ENCODE measurements around the gene TULP3. TPM values are rescaled to one million over a fixed set of nuclear protein-coding genes. Genes with fewer than 3 reads are reported as not detected.

Gene TULP3
- polyA plus RNA-seq, 1 experiment, result 48.7 TPM

GRCh38 chr12:2884810-2885209, 5.9 kb upstream of the TULP3 start:
- no peaks in the 10 kb centered on the region for H3K9me3 ChIP-seq (ENCODE audit: control insufficient read depth, insufficient read depth, low read length)
- no peak overlapping the region for H3K27ac ChIP-seq (ENCODE audit: low read depth, low read length)
- ChIA-PET POLR2A (interaction anchor here (0.7 kb wide), 1 partner anchor 1103 kb away, joined by 8 read pairs; no protein-coding TSS in a partner anchor), CTCF (interaction anchor here (0.5 to 3.0 kb wide), 17 partner anchors 8 to 1939 kb away, joined by 3 to 17 read pairs (median 4); partner anchors contain the start of genes FOXM1 and RHNO1)
- no peaks in the 10 kb centered on the region for H3K27me3 ChIP-seq (ENCODE audit: control insufficient read depth, insufficient read depth, low read length)
- no peak for DNase-seq (ENCODE audit: low read depth, low spot score)
- H3K4me3 ChIP-seq (ENCODE audit: low read depth, low read length), result no peak overlapping the region
- TF ChIP-seq, protein P1, sequence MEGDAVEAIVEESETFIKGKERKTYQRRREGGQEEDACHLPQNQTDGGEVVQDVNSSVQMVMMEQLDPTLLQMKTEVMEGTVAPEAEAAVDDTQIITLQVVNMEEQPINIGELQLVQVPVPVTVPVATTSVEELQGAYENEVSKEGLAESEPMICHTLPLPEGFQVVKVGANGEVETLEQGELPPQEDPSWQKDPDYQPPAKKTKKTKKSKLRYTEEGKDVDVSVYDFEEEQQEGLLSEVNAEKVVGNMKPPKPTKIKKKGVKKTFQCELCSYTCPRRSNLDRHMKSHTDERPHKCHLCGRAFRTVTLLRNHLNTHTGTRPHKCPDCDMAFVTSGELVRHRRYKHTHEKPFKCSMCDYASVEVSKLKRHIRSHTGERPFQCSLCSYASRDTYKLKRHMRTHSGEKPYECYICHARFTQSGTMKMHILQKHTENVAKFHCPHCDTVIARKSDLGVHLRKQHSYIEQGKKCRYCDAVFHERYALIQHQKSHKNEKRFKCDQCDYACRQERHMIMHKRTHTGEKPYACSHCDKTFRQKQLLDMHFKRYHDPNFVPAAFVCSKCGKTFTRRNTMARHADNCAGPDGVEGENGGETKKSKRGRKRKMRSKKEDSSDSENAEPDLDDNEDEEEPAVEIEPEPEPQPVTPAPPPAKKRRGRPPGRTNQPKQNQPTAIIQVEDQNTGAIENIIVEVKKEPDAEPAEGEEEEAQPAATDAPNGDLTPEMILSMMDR (IDR thresholded peaks at IDR 0.05; ENCODE audit: low read depth, low read length), result no peak

DNA sequence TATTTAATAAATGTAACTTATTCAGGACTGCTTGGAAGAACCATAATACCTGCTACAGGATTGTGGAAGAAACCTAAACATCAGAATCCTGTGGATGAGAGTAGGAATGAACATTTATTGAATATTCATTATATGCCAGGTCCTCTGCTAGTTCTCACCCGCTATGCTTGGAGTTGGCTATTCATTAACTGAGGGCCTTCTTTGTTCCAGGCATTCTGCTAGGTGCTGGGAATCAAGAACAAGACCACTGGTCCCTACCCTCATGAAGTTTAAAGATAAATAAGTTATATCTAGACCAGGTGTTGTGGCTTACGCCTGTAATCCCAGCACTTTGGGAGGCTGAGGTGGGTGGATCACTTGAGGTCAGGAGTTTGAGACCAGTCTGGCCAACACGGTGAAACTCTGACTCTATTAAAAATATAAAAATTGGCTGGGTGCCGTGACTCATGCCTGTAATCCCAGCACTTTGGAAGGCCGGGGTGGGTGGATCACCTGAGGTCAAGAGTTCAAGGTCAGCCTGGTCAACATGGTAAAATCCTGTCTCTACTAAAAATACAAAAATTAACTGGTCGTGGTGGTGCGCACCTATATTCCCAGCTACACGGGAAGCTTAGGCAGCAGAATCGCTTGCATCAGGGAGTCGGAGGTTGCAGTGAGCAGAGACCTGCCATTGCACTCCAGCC, 3.8 kb upstream of the TULP3 start:
- no peaks in the 10 kb centered on the region for H3K27me3 ChIP-seq (ENCODE audit: control insufficient read depth, insufficient read depth, low read length)
- no peak for DNase-seq (ENCODE audit: low read depth, low spot score)
- no peak overlapping the region for H3K4me3 ChIP-seq (ENCODE audit: low read depth, low read length)
- ChIA-PET POLR2A (no interaction called here), CTCF (interaction anchor here (0.8 to 3.0 kb wide), 2 partner anchors 147 to 155 kb away, joined by 3 to 17 read pairs; no protein-coding TSS in a partner anchor)
- H3K9me3 ChIP-seq (ENCODE audit: control insufficient read depth, insufficient read depth, low read length), result peaks cover 3% of the 10 kb centered on the region; the same call in 1 of the 2 replicates
- TF ChIP-seq, protein P1 (IDR thresholded peaks at IDR 0.05; ENCODE audit: low read depth, low read length), result no peak
- no peak overlapping the region for H3K27ac ChIP-seq (ENCODE audit: low read depth, low read length)

GRCh38 chr12:2890001-2890387, 697 bp upstream of the TULP3 start:
- peak overlapping the region; percentile 60 for H3K4me3 ChIP-seq (ENCODE audit: low read depth, low read length)
- no peaks in the 10 kb centered on the region for H3K27me3 ChIP-seq (ENCODE audit: control insufficient read depth, insufficient read depth, low read length)
- CTCF ChIA-PET, result interaction anchor here (0.8 to 0.9 kb wide), 2 partner anchors 12 to 151 kb away, joined by 3 read pairs; no protein-coding TSS in a partner anchor
- no peak for DNase-seq (ENCODE audit: low read depth, low spot score)
- H3K27ac ChIP-seq (ENCODE audit: low read depth, low read length), result peak overlapping the region; percentile 81
- POLR2A ChIA-PET, result interaction anchor here (0.5 to 1.6 kb wide), 3 partner anchors 13 to 199 kb away, joined by 3 to 15 read pairs (median 6); partner anchors contain the start of genes FOXM1 and RHNO1
- TF ChIP-seq, protein P1 (IDR thresholded peaks at IDR 0.05; ENCODE audit: low read depth, low read length), result no peak
- peaks cover 3% of the 10 kb centered on the region; the same call in 1 of the 2 replicates for H3K9me3 ChIP-seq (ENCODE audit: control insufficient read depth, insufficient read depth, low read length)

GRCh38 chr12:2891240-2892053, 756 bp downstream of the TULP3 start:
- H3K9me3 ChIP-seq (ENCODE audit: control insufficient read depth, insufficient read depth, low read length), result peaks cover 3% of the 10 kb centered on the region; the same call in 1 of the 2 replicates
- no peak for DNase-seq (ENCODE audit: low read depth, low spot score)
- ChIA-PET CTCF (no interaction called here), POLR2A (interaction anchor here (1.5 kb wide), 1 partner anchor 13 kb away, joined by 3 read pairs; no protein-coding TSS in a partner anchor)
- TF ChIP-seq, protein P1 (IDR thresholded peaks at IDR 0.05; ENCODE audit: low read depth, low read length), result no peak
- H3K27me3 ChIP-seq (ENCODE audit: control insufficient read depth, insufficient read depth, low read length), result no peaks in the 10 kb centered on the region
- H3K27ac ChIP-seq (ENCODE audit: low read depth, low read length), result peak overlapping the region; percentile 90
- H3K4me3 ChIP-seq (ENCODE audit: low read depth, low read length), result peak overlapping the region; percentile 97

Measured in AG04450 (cell line).